HL-60 (cell line): Measurements from ENCODE around the gene TBR1.

Experiments used
- GABPA ChIP-seq: IDR thresholded peaks from 2 replicates; pipeline ENCODE4 v1.6.1; 2012; ENCODE audit warnings: low read depth
- TF ChIP-seq, protein P1 (sequence below): IDR thresholded peaks from one replicate; pipeline ENCODE4 v1.5.1; 2011; ENCODE audit warnings: low read length, control low read depth, inconsistent platforms; ENCODE audit not compliant: insufficient read depth

DNA sequence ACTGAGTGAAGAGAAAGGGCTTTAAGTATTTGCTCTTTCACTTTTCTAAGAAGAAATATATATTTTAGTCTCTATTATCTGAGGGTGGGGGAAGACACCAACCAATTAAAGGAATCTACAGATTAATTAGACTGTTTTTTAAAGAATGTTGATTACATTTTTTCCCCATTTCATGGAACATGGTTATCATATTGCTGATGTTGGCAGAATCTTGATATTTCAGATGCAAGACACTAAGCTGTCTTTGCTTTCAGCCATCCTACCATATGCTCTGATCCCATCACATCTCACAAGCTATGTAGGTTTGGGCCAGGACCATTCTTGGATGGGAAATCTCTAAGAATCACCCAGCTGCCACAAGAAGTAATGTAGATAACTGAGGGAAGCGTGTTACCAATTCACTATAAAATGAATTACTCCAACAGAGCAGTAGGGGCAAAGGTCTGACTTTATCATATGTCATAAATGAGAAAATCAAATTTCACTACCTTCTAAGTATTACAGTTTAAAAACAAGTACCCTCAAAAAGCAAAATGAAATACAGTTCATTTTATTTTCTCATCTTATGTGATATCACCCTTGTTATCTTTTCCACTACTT is 6.7 kb upstream of the TBR1 start:
- TF ChIP-seq, protein P1, sequence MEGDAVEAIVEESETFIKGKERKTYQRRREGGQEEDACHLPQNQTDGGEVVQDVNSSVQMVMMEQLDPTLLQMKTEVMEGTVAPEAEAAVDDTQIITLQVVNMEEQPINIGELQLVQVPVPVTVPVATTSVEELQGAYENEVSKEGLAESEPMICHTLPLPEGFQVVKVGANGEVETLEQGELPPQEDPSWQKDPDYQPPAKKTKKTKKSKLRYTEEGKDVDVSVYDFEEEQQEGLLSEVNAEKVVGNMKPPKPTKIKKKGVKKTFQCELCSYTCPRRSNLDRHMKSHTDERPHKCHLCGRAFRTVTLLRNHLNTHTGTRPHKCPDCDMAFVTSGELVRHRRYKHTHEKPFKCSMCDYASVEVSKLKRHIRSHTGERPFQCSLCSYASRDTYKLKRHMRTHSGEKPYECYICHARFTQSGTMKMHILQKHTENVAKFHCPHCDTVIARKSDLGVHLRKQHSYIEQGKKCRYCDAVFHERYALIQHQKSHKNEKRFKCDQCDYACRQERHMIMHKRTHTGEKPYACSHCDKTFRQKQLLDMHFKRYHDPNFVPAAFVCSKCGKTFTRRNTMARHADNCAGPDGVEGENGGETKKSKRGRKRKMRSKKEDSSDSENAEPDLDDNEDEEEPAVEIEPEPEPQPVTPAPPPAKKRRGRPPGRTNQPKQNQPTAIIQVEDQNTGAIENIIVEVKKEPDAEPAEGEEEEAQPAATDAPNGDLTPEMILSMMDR, result no peak
- no peak for TF ChIP-seq GABPA
